ENCODE results near the gene DUS4L.

DNA sequence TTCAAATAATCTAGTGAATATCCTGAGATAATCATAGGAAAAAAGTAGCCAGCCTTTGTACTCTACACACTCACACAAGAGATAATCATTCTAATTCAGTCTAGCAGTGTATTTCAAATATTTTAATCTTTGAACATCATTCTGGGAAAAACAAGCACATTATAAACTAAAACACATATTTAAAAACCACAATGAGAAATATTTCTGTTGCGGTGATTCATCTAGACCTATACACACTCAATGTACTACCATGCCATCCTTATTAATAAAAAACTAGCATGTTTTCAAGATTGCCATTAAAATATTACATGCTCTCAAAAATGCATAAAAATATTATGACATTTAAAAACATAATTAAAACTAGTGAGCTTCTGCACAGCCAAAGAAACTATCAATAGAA lies 11.8 kb upstream of the DUS4L start:
- TF ChIP-seq GATA2 (IDR thresholded peaks at IDR 0.05; ENCODE audit: low read depth, low read length), result no peak
- TF ChIP-seq GATA3 (IDR thresholded peaks at IDR 0.05; ENCODE audit: low read depth, low read length), result no peak
